HG03135 (cell line): ENCODE measurements around the gene SLC7A14.

Source experiments
- ATAC-seq: cut with Tn5 transposase; IDR thresholded peaks from one replicate; pipeline ENCODE4 v1.9.1; 2021; ENCODE audit warnings: mild to moderate bottlenecking, moderate library complexity; ENCODE audit not compliant: unreplicated experiment

Gene SLC7A14

DNA sequence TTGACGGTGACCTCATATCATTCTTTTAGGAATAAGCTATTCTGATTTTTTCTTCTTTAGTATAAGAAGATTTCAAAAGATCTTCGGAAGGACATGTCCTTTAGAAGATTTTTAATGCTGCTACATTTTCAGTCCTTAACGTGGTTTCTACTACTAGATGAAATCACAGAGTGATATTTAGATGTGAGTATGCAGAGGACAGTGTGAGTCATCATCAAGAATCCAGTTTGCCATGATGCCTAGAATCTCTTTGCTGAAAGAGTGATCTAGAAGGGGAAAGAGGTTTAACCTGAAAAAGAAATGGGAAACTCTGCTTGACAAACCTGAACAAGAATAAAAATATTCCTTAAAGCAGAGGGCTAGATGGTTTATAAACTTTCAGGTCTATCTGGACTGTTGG lies 43.2 kb downstream of the SLC7A14 start:
- ATAC-seq, result no peak

DNA sequence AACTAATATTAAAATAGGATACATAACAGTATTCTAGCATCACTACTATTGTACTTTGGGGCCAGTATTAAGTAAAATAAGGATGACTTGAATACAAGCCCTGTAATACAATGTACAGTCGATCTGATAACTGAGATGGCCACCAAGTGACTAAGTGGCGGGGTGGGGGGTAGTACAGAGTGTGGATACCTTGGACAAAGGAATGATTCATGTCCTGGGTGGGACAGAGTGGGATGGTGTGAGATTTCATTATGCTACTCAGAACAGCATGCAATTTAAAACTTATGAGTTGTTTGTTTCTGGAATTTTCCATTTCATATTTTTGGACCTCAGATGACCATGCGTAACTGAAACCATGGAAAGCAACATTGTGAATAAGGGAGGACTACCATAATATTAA lies 46.0 kb downstream of the SLC7A14 start:
- ATAC-seq, result no peak

DNA sequence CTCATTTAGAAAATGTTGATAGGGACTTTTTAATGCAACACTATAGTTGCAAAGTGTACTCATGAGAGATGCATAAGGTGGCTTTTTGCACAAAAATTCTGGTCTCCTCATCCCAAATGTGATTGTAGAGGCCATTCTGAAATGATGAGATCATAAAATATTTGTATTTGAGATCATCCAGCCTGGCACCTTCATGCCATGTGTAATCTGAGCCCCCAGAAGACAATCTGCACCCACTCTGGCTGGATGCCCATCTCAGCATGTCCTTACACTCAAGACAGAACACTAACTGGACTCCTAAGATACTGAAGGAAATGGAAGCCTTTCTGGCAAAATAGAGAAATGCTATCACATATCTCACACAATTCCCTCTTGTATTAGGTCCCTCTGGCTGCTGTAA lies 49.2 kb downstream of the SLC7A14 start:
- ATAC-seq, result no peak

DNA sequence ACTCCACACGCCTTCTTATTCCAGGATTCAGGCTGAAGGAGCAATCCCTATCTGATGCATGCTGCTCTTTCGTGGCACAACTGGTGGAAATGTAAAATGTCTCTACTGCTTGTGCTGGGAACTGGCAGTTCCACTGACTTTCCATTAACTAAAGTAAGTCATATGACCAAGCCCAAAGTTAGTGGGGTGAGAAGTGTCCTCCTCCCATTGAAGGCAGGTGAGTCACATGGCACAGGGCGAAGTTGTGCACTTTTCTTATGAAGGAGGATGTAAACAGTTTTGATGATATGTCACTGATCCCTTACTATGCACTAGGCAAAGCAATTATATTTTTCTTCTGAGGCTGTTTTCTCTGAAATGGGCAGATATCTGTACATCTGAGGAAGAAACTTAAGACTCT lies 51.6 kb downstream of the SLC7A14 start:
- no peak for ATAC-seq

DNA sequence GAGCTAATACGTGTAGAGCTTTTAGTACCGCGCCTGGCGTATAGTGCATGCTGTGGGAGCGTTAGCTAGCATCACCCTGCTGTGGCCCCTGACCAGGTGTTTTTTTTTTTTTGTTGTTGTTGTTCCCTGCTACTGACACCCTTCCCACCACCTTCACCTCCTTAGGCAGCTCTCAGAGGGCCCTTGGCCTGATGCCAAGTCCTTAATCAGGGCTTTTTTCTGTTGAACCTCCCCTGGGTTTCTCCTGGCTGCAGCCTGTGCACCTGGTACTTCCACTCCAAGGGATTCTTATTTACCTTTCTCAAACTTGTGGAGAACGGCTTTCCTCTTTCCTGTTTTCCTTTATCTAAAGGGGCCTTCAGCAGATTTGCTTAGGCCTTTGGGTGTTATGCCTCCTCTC lies 53.3 kb downstream of the SLC7A14 start:
- no peak for ATAC-seq

DNA sequence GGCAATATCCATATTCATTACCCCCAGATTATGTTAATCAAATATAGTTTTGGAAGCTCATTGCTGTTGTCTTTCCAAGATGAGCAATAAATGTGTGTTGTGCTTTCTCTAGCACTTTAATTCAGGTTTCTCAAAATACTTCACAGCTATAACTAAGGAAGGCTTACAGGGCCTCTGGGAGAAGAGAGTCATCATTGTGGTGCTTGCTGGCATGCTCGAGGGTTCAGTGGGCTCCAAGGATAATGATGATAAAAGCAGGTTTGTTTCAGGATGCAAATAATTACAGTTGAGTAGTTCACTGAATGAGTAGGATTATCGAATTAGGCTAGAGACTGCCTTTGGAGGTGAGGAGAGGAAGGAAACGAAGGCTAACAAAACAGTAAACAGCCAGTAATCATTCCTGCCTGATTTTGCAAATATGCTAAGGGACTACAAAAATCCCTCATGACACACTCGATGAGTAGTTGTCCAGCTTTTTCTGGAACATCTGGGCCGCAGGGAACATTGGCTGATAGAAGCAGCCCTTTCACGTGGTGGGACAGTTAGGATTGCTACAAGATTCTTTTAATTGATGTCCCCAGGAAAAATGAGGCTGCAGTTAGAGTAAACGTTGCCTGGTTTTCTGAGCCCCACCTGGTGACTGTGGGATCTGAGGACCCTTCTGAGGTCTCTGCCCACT lies 54.1 kb downstream of the SLC7A14 start:
- no peak for ATAC-seq

DNA sequence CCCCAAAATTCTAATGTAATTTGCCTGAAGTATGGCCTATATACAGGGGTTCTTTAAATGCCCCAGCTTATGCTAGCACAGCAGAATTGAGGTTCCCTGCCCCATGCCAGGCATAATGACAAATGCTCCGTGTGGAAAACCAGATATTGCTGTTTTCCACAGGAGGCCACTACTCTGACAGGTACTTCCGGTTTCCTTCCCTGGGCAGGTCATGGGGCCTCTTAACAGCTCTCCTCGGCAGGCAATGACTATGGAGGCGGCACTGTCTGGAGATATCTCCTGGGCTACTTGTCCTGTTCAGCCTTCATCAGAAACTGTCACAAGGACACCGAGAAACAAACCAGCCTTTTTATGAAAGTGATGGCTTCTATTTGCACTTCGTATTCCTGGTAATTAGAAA lies 54.8 kb downstream of the SLC7A14 start:
- ATAC-seq, result no peak

DNA sequence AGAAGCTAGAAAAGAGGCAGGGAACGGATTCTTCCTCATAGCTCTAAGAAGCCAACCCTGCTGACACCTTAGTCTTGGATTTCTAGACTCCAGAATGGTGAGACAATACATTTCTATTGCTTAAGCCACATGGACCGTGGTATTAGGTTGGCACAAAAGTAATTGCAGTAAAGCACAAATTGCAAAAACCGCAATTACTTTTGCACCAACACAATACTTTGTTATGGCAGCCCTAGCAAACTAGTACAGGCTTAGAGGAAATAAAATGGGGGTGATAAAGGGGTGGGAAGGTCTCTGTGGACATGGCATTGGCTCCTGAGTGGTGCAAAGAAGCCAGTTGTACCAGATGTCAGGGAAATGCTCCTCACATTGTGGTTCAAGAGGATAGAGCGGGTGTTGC lies 56.0 kb downstream of the SLC7A14 start:
- ATAC-seq, result no peak

DNA sequence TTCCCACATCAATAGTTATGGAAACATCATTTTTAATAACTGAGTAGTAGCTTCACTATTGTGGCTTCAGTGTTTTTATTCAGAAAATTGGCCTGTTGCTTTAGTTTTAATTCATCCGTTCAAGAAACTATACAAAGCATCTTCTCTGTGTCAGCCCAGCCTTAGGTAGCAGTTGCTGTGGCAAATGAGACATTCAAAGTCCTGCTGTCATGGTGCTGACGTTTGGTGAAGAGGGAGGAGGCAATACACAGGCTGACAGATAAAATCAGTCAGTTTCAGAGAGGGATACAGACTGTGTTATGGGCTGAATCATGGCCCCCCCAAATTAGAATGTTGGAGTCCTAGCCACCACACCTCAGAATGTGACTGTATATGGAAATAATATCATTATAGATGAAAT lies 56.5 kb downstream of the SLC7A14 start:
- ATAC-seq, result no peak

DNA sequence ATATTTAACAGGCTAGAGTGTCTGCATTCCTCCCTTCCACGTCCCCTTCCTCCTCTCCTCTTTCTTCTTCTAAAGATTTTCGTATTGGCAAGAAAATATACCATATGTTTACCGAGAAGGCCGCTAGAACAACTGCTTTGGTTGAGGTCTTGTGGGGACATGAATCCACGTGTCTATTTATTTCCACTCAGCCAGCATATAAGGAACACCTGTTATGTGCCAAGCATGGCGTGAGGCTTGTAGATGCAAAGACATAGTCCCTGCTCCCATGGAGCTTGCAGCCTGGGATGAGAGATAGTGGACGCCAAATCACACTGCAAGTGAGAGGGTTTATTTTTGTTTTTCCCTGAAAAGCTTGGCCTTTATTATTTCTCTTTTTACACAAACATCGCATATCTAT lies 57.1 kb downstream of the SLC7A14 start:
- no peak for ATAC-seq

DNA sequence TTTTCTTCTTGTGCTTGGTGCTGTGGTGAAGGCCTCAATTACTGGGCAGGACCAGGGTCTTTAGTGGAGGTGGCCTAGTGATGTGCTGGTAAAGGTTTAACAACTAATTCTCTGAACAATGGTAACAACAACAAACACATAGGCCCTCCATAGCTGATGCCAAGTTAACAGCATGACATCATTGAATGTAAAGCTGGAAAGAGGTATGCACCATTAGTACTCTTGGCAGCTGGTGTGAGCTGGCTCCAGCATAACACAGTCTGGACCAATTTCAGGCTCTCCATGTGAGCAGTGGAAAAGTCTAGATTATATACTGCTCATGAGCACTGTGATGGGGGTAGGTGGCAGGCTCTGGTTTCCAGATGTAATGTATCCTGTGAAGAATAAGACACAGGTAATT lies 61.8 kb downstream of the SLC7A14 start:
- no peak for ATAC-seq

DNA sequence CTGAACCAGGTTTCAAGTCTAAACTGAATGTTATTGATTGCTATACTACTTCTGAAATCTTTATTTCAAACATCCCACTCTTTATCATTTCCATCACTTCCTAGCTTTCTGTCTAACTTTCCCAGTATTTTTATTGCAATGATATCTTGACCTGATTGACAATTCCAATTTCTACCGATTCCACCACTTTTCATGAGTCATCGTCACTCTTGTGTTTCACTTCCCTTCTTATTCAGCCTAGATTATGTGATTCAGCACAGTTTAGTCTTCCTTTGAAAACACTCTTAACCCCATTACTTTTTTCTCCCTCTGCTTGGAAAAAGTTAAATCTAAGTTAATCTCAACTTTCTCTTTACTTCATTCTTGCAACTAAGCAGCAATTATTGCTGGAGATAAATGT lies 62.6 kb downstream of the SLC7A14 start:
- ATAC-seq, result no peak

DNA sequence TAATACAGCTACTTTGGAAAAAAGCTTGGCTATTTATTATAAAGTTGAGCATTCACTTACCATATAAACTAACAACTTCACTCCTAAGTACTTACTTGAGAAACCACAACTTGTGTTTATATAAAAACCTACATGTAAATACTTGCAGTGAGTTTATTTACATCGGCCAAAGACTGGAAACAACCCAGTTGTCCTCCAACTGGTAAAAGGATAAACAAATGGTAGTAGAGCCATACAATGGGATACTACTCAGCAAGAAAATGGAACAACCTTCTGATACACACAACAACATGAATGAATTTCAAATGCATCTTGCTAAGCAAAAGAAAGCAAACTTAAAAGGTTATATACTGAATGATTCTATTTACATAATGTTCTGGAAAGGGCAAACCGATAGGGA lies 63.7 kb downstream of the SLC7A14 start:
- no peak for ATAC-seq

DNA sequence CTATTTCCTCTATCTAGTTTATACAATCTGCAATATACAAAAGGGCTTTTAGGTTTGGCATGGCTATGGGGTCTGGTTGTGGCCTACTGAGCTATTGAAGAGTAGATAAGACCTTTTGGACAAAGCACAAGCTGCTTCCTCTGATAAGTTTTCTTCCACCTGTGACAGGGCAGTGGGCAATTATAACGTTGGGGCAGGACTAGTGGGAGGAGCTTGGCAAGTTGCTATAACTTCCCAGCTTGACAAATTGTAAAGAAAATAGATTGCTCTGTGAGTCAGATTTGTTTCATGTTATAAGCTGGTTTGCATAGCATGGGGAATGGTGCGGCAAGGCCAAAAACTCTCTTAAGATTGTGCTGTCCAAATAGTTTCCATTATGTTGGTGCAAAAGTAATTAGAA lies 64.9 kb downstream of the SLC7A14 start:
- no peak for ATAC-seq

DNA sequence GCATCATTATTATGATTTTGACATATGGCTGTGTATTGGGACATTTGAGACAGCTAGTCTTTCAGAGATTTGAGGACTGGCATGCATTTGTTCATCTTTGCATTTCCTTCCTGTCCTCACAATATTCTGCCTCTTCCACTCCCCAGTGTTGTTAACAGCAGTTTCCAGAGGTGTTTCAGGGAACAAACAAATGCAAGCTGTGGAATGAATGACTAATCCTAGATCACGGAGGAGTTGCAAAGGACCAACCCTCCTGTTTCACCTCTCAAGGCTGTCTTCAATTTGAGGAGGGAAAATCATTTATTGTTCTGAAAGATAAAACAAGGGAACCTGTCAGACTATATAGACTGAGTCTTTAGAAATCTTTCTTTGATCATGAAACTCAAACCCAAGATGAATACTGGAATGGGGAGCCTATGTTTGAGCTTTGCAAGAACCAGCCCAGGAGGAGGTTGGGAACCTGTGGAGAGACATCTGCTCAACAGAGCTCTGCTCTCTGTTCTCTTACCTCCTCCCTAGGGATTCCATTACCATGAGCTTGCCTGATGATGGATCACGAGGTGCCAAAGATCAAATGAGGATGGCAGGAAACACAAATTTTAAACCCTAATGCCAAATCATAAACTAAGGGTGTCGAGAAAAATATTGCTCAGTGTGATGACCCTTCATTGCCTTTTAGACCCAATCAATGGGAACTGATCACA lies 68.5 kb downstream of the SLC7A14 start:
- ATAC-seq, result no peak

DNA sequence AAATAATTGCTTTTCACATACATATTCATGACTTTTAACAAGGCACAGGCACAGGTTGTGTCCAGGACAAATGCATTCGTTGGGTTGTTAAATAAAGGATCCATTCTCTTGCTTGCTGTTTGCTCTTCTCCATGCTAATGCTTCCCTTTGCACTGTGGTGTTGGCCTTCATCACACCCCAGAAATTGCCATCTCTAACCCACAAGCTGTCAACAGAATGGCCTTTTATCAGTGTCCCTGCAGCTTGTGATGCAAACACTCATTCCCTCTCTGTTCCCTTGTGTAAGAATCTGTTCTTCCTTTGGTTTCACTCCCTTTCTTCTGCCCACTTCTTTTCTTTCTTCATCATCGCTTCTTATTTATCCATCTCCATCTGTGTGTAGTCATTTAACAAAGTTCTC lies 72.2 kb downstream of the SLC7A14 start:
- no peak for ATAC-seq

DNA sequence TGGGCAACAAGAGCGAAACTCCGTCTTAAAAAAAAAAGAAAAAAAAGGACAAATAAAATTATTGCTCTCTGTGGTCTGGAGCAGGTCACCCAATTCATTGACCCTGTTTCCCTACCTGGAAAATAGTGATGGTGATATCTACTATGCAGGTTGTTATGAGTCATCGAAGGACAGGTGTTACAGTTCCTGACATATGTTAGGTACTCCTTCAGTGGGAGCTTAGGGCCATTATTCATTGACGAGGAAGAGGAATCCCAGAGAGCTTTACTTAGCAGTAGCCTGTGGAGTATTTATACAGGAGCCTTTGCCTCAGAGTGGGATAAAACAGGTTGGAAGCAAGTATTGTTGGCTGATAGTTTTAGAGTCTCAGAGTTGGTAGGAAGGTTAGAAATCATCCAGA lies 74.5 kb downstream of the SLC7A14 start:
- ATAC-seq, result no peak

DNA sequence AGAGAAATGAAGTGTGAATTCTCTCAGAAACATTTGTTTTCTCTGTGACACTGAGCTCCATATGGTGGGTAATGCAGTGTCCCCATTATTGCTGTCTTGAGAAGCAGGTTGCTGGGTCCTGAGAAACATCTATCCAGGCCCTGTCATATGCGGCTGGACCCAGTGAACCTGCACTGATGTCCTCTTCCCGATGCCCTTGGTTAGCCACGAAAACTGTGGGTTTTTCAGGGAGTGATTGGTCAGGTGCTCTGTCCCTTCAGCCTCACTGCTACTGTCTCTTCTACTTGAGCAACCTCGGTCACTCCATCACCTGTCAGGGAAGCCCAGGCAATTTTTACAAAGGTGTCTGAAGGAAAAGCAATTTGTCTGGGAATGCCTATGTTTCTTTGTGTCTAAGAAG lies 77.0 kb downstream of the SLC7A14 start:
- ATAC-seq, result no peak

DNA sequence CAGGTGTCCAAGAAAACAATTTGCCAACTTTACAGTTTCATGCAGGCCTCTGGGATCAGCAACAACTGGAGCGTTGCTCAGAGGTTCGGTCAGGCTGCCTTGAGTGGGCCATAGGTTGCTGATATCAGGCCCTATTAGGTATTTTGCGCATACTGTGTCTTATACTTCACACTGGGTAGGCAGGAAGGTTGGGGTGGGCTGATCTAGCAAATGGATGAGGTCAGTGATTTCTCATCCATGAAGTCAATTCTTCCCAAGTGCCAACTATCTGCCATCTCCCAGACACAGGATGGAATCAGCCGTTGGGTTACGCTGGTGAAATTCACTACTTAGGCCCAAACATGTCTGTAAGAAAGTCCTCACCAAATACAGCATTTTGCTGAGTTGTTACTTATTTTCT lies 77.6 kb downstream of the SLC7A14 start:
- no peak for ATAC-seq

DNA sequence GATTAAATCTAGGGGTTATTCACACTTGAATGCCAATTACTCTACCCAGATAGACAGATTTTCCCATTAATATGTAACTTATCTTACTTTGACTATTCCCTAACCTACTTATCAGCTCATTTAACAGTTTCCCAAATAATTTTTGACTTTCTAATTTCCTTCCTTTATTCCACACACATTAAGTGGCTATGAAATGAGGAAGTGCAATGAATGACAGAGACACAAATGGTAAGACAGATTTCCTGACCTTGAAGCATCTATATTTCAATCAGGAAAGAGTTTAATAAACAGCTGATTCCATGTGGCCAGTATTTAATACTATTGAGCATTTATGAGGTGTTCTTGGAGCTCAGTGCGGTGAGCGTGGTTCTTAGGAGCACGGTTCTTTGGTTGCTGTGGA lies 78.8 kb downstream of the SLC7A14 start:
- no peak for ATAC-seq

DNA sequence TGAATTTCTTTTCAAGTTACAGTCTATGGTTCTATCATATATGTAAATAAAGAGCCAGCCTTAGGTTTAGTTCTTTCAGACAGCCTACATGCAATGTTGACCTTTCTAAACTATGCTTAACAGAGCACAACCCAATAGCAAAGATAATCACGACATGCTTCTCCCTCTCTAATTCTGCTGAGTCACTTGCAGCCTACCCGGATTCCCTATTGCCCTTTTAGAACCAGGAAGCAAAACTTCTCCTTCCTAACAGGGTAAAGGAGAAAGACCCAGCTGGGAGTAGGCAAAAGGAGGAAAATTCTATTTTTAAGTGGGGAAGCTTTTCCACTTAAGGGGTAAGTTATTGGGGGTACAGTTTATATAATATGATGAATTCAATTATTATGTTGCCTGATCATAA lies 79.3 kb downstream of the SLC7A14 start:
- ATAC-seq, result no peak

DNA sequence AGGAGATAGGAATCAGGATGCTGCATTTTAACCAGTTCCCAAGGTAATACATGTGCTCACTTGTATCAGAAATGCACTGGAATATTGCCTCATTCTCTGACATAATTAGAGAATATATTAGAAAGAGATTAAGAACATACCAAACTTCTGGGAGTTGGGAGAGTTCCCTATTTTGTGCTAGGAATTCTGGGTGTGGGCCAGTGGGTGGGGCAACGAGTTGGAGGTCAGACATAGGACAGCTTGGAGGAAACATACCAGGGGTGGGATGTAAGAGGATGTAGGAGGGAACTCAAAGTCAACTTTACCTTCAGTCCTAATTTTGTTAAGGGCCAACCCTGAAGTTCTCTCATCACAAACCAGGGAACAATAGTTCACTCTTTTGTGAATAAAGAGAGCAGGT lies 83.6 kb downstream of the SLC7A14 start:
- no peak for ATAC-seq

DNA sequence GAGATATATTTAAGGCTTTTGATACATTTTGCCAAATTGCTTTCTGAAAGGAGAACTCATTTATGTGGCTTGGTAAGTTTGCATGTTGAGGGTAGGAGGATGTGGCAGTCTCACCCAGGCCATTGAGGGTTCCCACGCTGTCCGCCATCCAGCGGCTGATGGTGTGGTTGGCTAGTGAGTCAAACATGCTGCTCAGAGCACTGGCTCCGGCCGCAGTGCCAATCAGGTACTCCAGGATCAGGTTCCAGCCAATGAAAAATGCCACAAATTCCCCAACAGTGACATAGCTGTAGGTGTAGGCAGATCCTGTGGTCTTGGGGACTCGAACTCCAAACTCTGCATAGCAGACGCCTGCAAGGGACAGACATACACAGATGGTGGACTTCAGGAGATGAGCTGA lies 84.9 kb downstream of the SLC7A14 start:
- no peak for ATAC-seq
